Tibial nerve (tissue), 4 donors: ENCODE data around the gene BNIP5. TPM values are rescaled to one million over a fixed set of nuclear protein-coding genes. Genes with fewer than 3 reads are reported as not detected.

Experiments used
- DNase-seq, 2 donors: peaks; one replicate each; pipeline ENCODE4 v3.0.0-alpha.2; 2019; ENCODE audit warnings: low spot score in 2 of 2
- H3K27ac ChIP-seq, 4 donors: fragments of 200-600 bp; sonication (generic) in 3 of 4; one replicate each; pipeline ENCODE4 v1.5.1; 2017 to 2019; ENCODE audit warnings: mild to moderate bottlenecking in 1 of 4
- H3K27me3 ChIP-seq, 2 donors: fragments of 200-600 bp; sonication (generic) in 1 of 2; one replicate each; pipeline versions ENCODE4 v1.5.1 to v1.6.0; 2017 to 2019
- H3K36me3 ChIP-seq, 3 donors: fragments of 200-600 bp; sonication (generic); one replicate each; pipeline ENCODE4 v1.5.1; 2018 to 2019
- H3K4me1 ChIP-seq, 4 donors: fragments of 200-600 bp; sonication (generic) in 3 of 4; one replicate each; pipeline ENCODE4 v1.5.1; 2017 to 2019
- H3K4me3 ChIP-seq, 4 donors: fragments of 200-600 bp; sonication (generic) in 3 of 4; one replicate each; pipeline ENCODE4 v1.5.1; 2017 to 2019; ENCODE audit warnings: mild to moderate bottlenecking in 1 of 4, moderate library complexity in 1 of 4
- H3K9me3 ChIP-seq, 4 donors: fragments of 200-600 bp; sonication (generic) in 3 of 4; one replicate each; pipeline ENCODE4 v1.5.1; 2017 to 2019
- EP300 ChIP-seq, 2 donors: sonication (generic); formaldehyde crosslinking; IDR thresholded peaks; one replicate each; pipeline ENCODE4 v1.6.1; 2017; ENCODE audit warnings: antibody characterized with exemption in 2 of 2, mild to moderate bottlenecking in 1 of 2
- POLR2A ChIP-seq, 2 donors: fragments of 450-650 bp; IDR thresholded peaks; one replicate each; pipeline ENCODE4 v1.6.1; 2017; ENCODE audit warnings: antibody characterized with exemption in 2 of 2, mild to moderate bottlenecking in 2 of 2, moderate library complexity in 2 of 2
- whole genome bisulfite sequencing, 2 donors: methylation state at CpG; one replicate each; pipeline ENCODE4 v1.1.5; 2018; 5-methylcytosine and 5-hydroxymethylcytosine counted together
- total RNA-seq, 4 donors: library from RNA; depleted of rRNA; stranded (reverse); fragments of >200 nt; gene quantifications; one replicate each; pipeline ENCODE4 v1.1.0, GENCODE V29; 2016
- TF ChIP-seq, protein P1 (sequence below), 5 experiments: fragments of 200-600 bp in 3 of 5; fragments of 450-650 bp in 2 of 5; sonication (generic) in 3 of 5; IDR thresholded peaks; one replicate each; pipeline ENCODE4 v1.5.1; 2016 to 2019; ENCODE audit warnings: antibody characterized with exemption in 5 of 5, mild to moderate bottlenecking in 3 of 5, moderate library complexity in 2 of 5

Gene BNIP5
- total RNA-seq, 4 donors from 2014 or later: not detected

DNA sequence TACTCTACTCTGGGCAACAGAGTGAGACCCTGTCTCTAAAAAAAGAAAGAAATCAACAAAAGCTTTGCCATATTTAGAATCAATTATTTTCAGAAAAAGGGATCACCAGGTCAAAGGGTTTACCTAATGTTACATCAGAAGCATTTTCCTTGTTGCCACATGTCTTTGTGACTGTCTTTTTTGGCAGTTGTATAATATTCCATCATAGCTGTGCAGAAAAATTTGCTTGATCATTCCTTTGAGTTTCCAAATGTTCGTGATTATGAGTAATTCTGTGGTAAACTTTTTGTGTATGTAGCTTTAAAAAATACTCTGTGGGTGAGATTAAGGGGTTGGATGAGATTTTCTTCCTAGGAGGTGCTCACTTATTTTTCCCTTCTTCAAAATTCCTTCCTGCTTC is 40.4 kb downstream of the BNIP5 start:
- 58 to 63% methylated on average over 1 of the region's 1 CpG for WGBS, 2 donors
- TF ChIP-seq EP300 (IDR thresholded peaks at IDR 0.05) (no peak), POLR2A (IDR thresholded peaks at IDR 0.05) (no peak)
- TF ChIP-seq, protein P1, sequence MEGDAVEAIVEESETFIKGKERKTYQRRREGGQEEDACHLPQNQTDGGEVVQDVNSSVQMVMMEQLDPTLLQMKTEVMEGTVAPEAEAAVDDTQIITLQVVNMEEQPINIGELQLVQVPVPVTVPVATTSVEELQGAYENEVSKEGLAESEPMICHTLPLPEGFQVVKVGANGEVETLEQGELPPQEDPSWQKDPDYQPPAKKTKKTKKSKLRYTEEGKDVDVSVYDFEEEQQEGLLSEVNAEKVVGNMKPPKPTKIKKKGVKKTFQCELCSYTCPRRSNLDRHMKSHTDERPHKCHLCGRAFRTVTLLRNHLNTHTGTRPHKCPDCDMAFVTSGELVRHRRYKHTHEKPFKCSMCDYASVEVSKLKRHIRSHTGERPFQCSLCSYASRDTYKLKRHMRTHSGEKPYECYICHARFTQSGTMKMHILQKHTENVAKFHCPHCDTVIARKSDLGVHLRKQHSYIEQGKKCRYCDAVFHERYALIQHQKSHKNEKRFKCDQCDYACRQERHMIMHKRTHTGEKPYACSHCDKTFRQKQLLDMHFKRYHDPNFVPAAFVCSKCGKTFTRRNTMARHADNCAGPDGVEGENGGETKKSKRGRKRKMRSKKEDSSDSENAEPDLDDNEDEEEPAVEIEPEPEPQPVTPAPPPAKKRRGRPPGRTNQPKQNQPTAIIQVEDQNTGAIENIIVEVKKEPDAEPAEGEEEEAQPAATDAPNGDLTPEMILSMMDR (IDR thresholded peaks at IDR 0.05): no peak
- no peaks in the 10 kb centered on the region for H3K36me3 ChIP-seq
- no peak overlapping the region for H3K4me3 ChIP-seq
- no peak overlapping the region for H3K27ac ChIP-seq
- H3K27me3 ChIP-seq: no peaks in the 10 kb centered on the region
- DNase-seq: no peak
- no peaks in the 10 kb centered on the region for H3K9me3 ChIP-seq
- peaks cover 0 to 8% (median 2%) of the 10 kb centered on the region in 4 donors for H3K4me1 ChIP-seq

- no peaks in the 10 kb centered on the region for H3K9me3 ChIP-seq
- H3K4me1 ChIP-seq: peaks cover 0 to 8% (median 0%) of the 10 kb centered on the region in 4 donors
- no peak overlapping the region for H3K27ac ChIP-seq
- TF ChIP-seq, protein P1 (IDR thresholded peaks at IDR 0.05): no peak
- no peak for TF ChIP-seq POLR2A (IDR thresholded peaks at IDR 0.05)
- no peak for TF ChIP-seq EP300 (IDR thresholded peaks at IDR 0.05)
- no peak for DNase-seq
- WGBS, 2 donors: 90% methylated on average over 6 of the region's 6 CpGs
- peaks cover 0 to 3% of the 10 kb centered on the region in 2 donors for H3K27me3 ChIP-seq
- H3K36me3 ChIP-seq: no peaks in the 10 kb centered on the region
- no peak overlapping the region for H3K4me3 ChIP-seq
Measured at GRCh38 chr6:36292170-36292569, 44.5 kb downstream of the BNIP5 start.

DNA sequence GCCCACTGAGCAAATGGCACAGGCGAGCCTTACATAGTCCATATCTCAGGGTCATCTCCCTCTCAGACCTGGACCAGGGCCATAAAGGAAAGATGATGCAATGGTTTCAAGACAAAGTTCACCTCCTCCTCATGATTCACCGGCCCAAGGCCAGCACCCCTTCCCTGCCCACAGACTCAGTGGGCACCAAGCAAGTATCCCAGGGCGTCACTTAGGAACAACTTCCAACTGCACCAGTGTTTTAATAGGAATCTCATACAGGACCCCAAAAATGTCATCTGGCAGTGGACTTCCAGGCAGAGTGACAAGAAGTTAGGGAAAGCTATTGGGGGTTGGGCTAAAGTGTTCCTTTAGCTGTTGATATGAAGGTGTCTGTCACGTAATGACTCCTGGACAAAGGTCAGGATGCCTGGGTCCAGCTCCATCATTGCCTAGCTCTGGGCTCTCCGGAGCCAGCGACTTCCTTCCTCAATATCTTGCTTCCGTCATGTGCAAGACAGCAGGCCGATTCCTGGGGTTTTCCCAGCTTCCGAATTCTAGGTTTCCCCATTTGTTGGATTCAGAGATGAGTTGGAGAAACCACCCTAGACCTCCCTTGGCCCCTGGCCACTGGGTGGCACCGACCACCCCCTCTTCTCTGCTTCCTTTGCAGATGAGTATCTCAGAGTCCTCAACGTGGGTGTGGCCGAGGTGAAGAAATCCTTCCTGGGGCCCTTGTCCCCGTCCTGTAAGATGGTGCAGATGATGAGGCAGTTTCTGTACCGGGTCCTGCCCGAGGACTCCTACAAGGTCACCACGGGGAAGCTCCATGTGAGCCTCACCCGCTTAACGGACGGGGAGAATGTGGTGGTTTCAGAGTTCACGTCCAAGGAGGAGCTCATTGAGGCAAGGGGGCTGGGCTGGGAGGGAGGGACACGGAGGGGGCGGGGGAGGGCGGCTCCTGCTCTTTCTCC is 45.7 kb downstream of the BNIP5 start:
- WGBS, 2 donors: 68% methylated on average over 20 to 23 of the region's 23 CpGs
- no peak for TF ChIP-seq POLR2A (IDR thresholded peaks at IDR 0.05)
- no peak for TF ChIP-seq EP300 (IDR thresholded peaks at IDR 0.05)
- TF ChIP-seq, protein P1 (IDR thresholded peaks at IDR 0.05): no peak
- no peaks in the 10 kb centered on the region for H3K9me3 ChIP-seq

DNA sequence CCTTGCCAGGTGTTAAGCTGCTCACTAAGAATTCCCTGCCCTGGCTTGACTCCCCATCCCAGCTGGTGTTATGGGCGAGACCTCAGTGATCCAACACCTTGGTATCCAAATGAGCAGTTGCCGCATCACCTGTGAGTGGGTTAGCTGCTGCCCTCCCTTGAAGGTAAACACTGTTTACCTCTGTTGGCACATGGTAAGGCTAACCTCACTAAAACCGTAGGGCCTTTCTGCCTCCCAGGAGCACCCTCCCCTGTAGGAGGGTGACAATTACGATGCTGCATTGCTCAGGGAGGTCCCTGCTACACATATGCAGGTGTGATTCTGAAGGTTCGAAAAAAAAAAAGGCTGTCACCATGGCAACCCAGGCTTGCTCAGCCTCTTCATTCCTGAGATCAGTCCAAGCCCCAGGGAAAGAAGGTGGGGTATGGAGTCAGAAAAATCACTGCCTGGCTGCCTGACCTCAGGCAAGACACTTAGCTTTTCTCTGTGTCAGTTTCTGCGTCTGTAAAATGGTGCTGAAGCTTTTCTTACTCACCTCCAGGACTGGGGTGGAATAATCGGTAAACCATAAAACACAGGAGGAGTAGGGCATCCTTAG is 47.3 kb downstream of the BNIP5 start:
- Histone ChIP-seq H3K4me3 (no peak overlapping the region), H3K27me3 (peaks cover 0 to 28% of the 10 kb centered on the region in 2 donors), H3K4me1 (peaks cover 0 to 8% (median 0%) of the 10 kb centered on the region in 4 donors), H3K36me3 (no peaks in the 10 kb centered on the region), H3K9me3 (no peaks in the 10 kb centered on the region), H3K27ac (no peak overlapping the region)
- WGBS, 2 donors: 66 to 76% methylated on average over 7 of the region's 7 CpGs
- TF ChIP-seq, protein P1 (IDR thresholded peaks at IDR 0.05): no peak
- no peak for TF ChIP-seq EP300 (IDR thresholded peaks at IDR 0.05)
- DNase-seq: no peak

More for the DNA sequence above, 45.7 kb downstream of the BNIP5 start:
- H3K27ac ChIP-seq: no peak overlapping the region
- H3K4me1 ChIP-seq: peaks cover 0 to 8% (median 0%) of the 10 kb centered on the region in 4 donors
- no peak for DNase-seq
- peaks cover 0 to 13% of the 10 kb centered on the region in 2 donors for H3K27me3 ChIP-seq
- H3K36me3 ChIP-seq: no peaks in the 10 kb centered on the region
- no peak overlapping the region for H3K4me3 ChIP-seq

- Histone ChIP-seq H3K4me3 (no peak overlapping the region), H3K9me3 (peaks cover 0 to 3% (median 0%) of the 10 kb centered on the region in 4 donors), H3K27ac (no peak overlapping the region), H3K27me3 (peaks cover 0 to 33% of the 10 kb centered on the region in 2 donors), H3K36me3 (no peaks in the 10 kb centered on the region), H3K4me1 (peaks cover 0 to 8% (median 0%) of the 10 kb centered on the region in 4 donors)
- DNase-seq: no peak
- TF ChIP-seq, protein P1 (IDR thresholded peaks at IDR 0.05): no peak
- no peak for TF ChIP-seq EP300 (IDR thresholded peaks at IDR 0.05)
- TF ChIP-seq POLR2A (IDR thresholded peaks at IDR 0.05): no peak
- 58 to 70% methylated on average over 5 of the region's 5 CpGs for WGBS, 2 donors
Measured at GRCh38 chr6:36286858-36287257, 49.8 kb downstream of the BNIP5 start.
